Neural cell (in vitro differentiated cells): Measurements from ENCODE around the gene LBH. TPM values are rescaled to one million over a fixed set of nuclear protein-coding genes. Genes with fewer than 3 reads are reported as not detected.

ENCODE experiments used
- H2AFZ ChIP-seq: fragments of 200-600, 300-800 bp; sonication (generic), shearing (Covaris generic); 2 replicates; pipeline ENCODE4 v1.6.0; 2014; ENCODE audit warnings: low read depth, mild to moderate bottlenecking, antibody characterized with exemption, low read length, moderate library complexity
- H3F3A ChIP-seq: fragments of 200-600 bp; shearing (Covaris generic); 2 replicates; pipeline ENCODE4 v1.6.1; 2016; ENCODE audit warnings: mild to moderate bottlenecking, moderate library complexity, mixed read lengths, antibody characterized with exemption, low read length; ENCODE audit not compliant: insufficient read depth, poor library complexity, severe bottlenecking
- H3K27ac ChIP-seq: fragments of 200-600, 300-800 bp; sonication (generic), shearing (Covaris generic); 2 replicates; pipeline ENCODE4 v1.5.1; 2014; ENCODE audit warnings: mild to moderate bottlenecking, low read length, moderate library complexity
- H3K27me3 ChIP-seq: fragments of 300-800, 200-600 bp; sonication (generic), shearing (Covaris generic); 2 replicates; pipeline ENCODE4 v1.6.0; 2014; ENCODE audit warnings: mild to moderate bottlenecking, low read depth, low read length, moderate library complexity; ENCODE audit not compliant: insufficient read depth
- H3K36me3 ChIP-seq: fragments of 300-800, 200-600 bp; sonication (generic), shearing (Covaris generic); 2 replicates; pipeline ENCODE4 v1.5.1; 2014; ENCODE audit warnings: mild to moderate bottlenecking, antibody characterized with exemption, low read length, moderate library complexity; ENCODE audit not compliant: insufficient read depth
- H3K4me2 ChIP-seq: fragments of 300-800, 200-600 bp; sonication (generic), shearing (Covaris generic); 2 replicates; pipeline ENCODE4 v1.6.0; 2014; ENCODE audit warnings: mild to moderate bottlenecking, low read length
- H3K4me3 ChIP-seq: fragments of 300-800, 200-600 bp; sonication (generic), shearing (Covaris generic); 2 replicates; pipeline ENCODE4 v1.5.1; 2014; ENCODE audit warnings: mild to moderate bottlenecking, low read length, moderate library complexity
- H3K79me2 ChIP-seq: fragments of 200-600 bp; shearing (Covaris generic); replicated peaks from 2 replicates; pipeline ENCODE4 v1.6.0; 2014; ENCODE audit warnings: mild to moderate bottlenecking, low read length, moderate library complexity; ENCODE audit not compliant: insufficient read depth
- H3K9ac ChIP-seq: fragments of 300-800, 200-600 bp; sonication (generic), shearing (Covaris generic); 2 replicates; pipeline ENCODE4 v1.6.1; 2016; ENCODE audit warnings: mild to moderate bottlenecking, low read length, mixed read lengths
- H3K9me2 ChIP-seq: fragments of 200-600 bp; shearing (Covaris generic); 2 replicates; pipeline ENCODE4 v1.6.1; 2016; ENCODE audit warnings: mild to moderate bottlenecking, low read length, mixed read lengths; ENCODE audit not compliant: insufficient read depth
- H3K9me3 ChIP-seq: fragments of 200-600, 300-800 bp; sonication (generic), shearing (Covaris generic); 2 replicates; pipeline ENCODE4 v1.6.1; 2016; ENCODE audit warnings: mild to moderate bottlenecking, mixed run types, low read length, moderate library complexity, mixed read lengths
- H4K20me1 ChIP-seq: fragments of 200-600 bp; shearing (Covaris generic); 2 replicates; pipeline ENCODE4 v1.6.1; 2016; ENCODE audit warnings: mild to moderate bottlenecking, mixed run types; ENCODE audit not compliant: insufficient read depth
- CTCF ChIP-seq: fragments of 450-650 bp; IDR thresholded peaks from 2 replicates; pipeline ENCODE4 v1.5.1; 2014; ENCODE audit warnings: antibody characterized with exemption, mild to moderate bottlenecking, moderate library complexity; ENCODE audit not compliant: poor library complexity, severe bottlenecking
- EP300 ChIP-seq: fragments of 450-650 bp; conservative IDR thresholded peaks from 2 replicates; pipeline ENCODE4 v1.6.1; 2014; ENCODE audit warnings: antibody characterized with exemption, mild to moderate bottlenecking, moderate library complexity; ENCODE audit not compliant: poor library complexity, severe bottlenecking
- EZH2 ChIP-seq: fragments of 200-600, 300-800 bp; shearing (Covaris generic), sonication (generic); IDR thresholded peaks from 2 replicates; pipeline ENCODE4 v1.6.1; 2014; ENCODE audit warnings: antibody characterized with exemption, low read length, borderline replicate concordance, mild to moderate bottlenecking; ENCODE audit not compliant: insufficient read depth, poor library complexity, severe bottlenecking
- MXI1 ChIP-seq: fragments of 450-650 bp; conservative IDR thresholded peaks from 2 replicates; pipeline ENCODE4 v1.6.1; 2014; ENCODE audit warnings: antibody characterized with exemption, mild to moderate bottlenecking; ENCODE audit not compliant: poor library complexity, severe bottlenecking
- POLR2AphosphoS5 ChIP-seq: IDR thresholded peaks from 2 replicates; pipeline ENCODE4 v1.6.1; 2012
- RAD21 ChIP-seq: fragments of 450-650 bp; conservative IDR thresholded peaks from 2 replicates; pipeline ENCODE4 v1.6.1; 2014; ENCODE audit warnings: antibody characterized with exemption, mild to moderate bottlenecking, moderate library complexity
- SMC3 ChIP-seq: fragments of 450-650 bp; conservative IDR thresholded peaks from 2 replicates; pipeline ENCODE4 v1.6.1; 2014; ENCODE audit warnings: antibody characterized with exemption, mild to moderate bottlenecking, moderate library complexity; ENCODE audit not compliant: poor library complexity
- TAF1 ChIP-seq: IDR thresholded peaks from 2 replicates; pipeline ENCODE4 v1.6.1; 2012; ENCODE audit warnings: low read depth
- polyA plus RNA-seq: library from polyadenylated mRNA; depleted of rRNA; stranded (reverse); fragments of >200 nt; gene quantifications from 2 replicates; pipeline ENCODE4 v1.2.3, GENCODE V29; 2014
- TF ChIP-seq, protein P1 (sequence below): IDR thresholded peaks from 2 replicates; pipeline ENCODE4 v1.6.1; 2012; ENCODE audit warnings: borderline replicate concordance

LBH gene
- polyA plus RNA-seq, 1 donor from 2014 or later = 345 TPM

DNA sequence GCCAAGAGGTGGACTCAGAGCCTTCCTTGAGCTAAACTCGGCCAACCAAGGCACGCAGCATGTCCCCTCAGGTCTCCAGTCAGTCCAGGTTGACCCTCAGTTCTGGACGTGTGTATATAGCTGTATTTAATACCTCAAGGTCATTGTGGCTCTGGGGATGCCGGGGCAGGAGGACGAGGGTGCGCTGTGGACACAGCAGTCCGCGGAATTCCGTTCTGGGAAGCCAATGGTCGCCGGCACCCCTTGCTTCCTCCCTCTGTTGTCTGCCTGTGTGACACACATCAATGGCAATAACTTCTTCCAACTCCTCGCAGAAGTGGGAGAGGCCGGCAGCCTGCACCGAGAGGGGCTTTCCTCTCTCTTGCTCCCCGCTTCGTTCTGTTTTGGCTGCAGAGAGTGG, 27.7 kb downstream of the LBH start:
- H2AFZ ChIP-seq = no peak overlapping the region
- H3K79me2 ChIP-seq = peaks cover 11% of the 10 kb centered on the region
- no peak overlapping the region for H3K4me2 ChIP-seq
- no peaks in the 10 kb centered on the region for H3K27me3 ChIP-seq
- no peak overlapping the region for H3K27ac ChIP-seq
- no peaks in the 10 kb centered on the region for H3F3A ChIP-seq
- no peak overlapping the region for H3K9ac ChIP-seq
- no peaks in the 10 kb centered on the region for H3K9me2 ChIP-seq
- peaks cover 6% of the 10 kb centered on the region for H3K9me3 ChIP-seq
- H3K36me3 ChIP-seq = no peaks in the 10 kb centered on the region
- H3K4me3 ChIP-seq = no peak overlapping the region
- H4K20me1 ChIP-seq = peaks cover 4% of the 10 kb centered on the region
- TF ChIP-seq MXI1 = no peak
- TF ChIP-seq RAD21 = no peak
- no peak for TF ChIP-seq EZH2
- TF ChIP-seq SMC3 = no peak
- no peak for TF ChIP-seq TAF1
- TF ChIP-seq POLR2AphosphoS5 = no peak
- no peak for TF ChIP-seq CTCF
- TF ChIP-seq, protein P1, sequence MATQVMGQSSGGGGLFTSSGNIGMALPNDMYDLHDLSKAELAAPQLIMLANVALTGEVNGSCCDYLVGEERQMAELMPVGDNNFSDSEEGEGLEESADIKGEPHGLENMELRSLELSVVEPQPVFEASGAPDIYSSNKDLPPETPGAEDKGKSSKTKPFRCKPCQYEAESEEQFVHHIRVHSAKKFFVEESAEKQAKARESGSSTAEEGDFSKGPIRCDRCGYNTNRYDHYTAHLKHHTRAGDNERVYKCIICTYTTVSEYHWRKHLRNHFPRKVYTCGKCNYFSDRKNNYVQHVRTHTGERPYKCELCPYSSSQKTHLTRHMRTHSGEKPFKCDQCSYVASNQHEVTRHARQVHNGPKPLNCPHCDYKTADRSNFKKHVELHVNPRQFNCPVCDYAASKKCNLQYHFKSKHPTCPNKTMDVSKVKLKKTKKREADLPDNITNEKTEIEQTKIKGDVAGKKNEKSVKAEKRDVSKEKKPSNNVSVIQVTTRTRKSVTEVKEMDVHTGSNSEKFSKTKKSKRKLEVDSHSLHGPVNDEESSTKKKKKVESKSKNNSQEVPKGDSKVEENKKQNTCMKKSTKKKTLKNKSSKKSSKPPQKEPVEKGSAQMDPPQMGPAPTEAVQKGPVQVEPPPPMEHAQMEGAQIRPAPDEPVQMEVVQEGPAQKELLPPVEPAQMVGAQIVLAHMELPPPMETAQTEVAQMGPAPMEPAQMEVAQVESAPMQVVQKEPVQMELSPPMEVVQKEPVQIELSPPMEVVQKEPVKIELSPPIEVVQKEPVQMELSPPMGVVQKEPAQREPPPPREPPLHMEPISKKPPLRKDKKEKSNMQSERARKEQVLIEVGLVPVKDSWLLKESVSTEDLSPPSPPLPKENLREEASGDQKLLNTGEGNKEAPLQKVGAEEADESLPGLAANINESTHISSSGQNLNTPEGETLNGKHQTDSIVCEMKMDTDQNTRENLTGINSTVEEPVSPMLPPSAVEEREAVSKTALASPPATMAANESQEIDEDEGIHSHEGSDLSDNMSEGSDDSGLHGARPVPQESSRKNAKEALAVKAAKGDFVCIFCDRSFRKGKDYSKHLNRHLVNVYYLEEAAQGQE = no peak
- no peak for TF ChIP-seq EP300

- Histone ChIP-seq H3K27me3 (no peaks in the 10 kb centered on the region), H2AFZ (no peak overlapping the region), H3K4me2 (no peak overlapping the region), H3K79me2 (peaks cover 1% of the 10 kb centered on the region), H3K9ac (no peak overlapping the region), H3K4me3 (no peak overlapping the region), H3K9me2 (no peaks in the 10 kb centered on the region), H3K36me3 (no peaks in the 10 kb centered on the region), H3K27ac (no peak overlapping the region), H3K9me3 (peaks cover 6% of the 10 kb centered on the region), H3F3A (no peaks in the 10 kb centered on the region), H4K20me1 (peaks cover 4% of the 10 kb centered on the region)
- no peak for TF ChIP-seq MXI1
- no peak for TF ChIP-seq SMC3
- TF ChIP-seq, protein P1 = no peak
- no peak for TF ChIP-seq EP300
- TF ChIP-seq RAD21 = no peak
- no peak for TF ChIP-seq EZH2
- TF ChIP-seq POLR2AphosphoS5 = no peak
- TF ChIP-seq TAF1 = no peak
- TF ChIP-seq CTCF = no peak
Observed at GRCh38 chr2:30259827-30260679, 28.7 kb downstream of the LBH start.
